ENCODE results near the gene SART3.
"Not testable (repeated sequence)": the region's sequence is repeated elsewhere in the genome, so short reads cannot be mapped to it uniquely, and the experiment has no call there.

The SART3 gene

GRCh38 chr12:108596854-108597558 is 36.0 kb upstream of the SART3 start:
- DNase-seq (ENCODE audit: low spot score), result no peak

GRCh38 chr12:108595711-108596647 is 35.0 kb upstream of the SART3 start:
- DNase-seq (ENCODE audit: low spot score), result no peak

- no peak for DNase-seq (ENCODE audit: low spot score)
Measured at GRCh38 chr12:108594960-108595710, 34.2 kb upstream of the SART3 start.

- DNase-seq (ENCODE audit: low spot score), result no peak
Measured at GRCh38 chr12:108594323-108594903, 33.4 kb upstream of the SART3 start.

- DNase-seq (ENCODE audit: low spot score), result no peak
Measured at GRCh38 chr12:108592033-108592909, 31.3 kb upstream of the SART3 start.

GRCh38 chr12:108591267-108591980 is 30.5 kb upstream of the SART3 start:
- no peak for DNase-seq (ENCODE audit: low spot score)

GRCh38 chr12:108590463-108590862 is 29.5 kb upstream of the SART3 start:
- DNase-seq (ENCODE audit: low spot score), result not testable (repeated sequence)

- no peak for DNase-seq (ENCODE audit: low spot score)
Measured at GRCh38 chr12:108589840-108590229, 28.9 kb upstream of the SART3 start.

- DNase-seq (ENCODE audit: low spot score), result no peak
Measured at GRCh38 chr12:108589028-108589839, 28.3 kb upstream of the SART3 start.

GRCh38 chr12:108587826-108588225 is 26.9 kb upstream of the SART3 start:
- no peak for DNase-seq (ENCODE audit: low spot score)

- no peak for DNase-seq (ENCODE audit: low spot score)
Measured at GRCh38 chr12:108586306-108586705, 25.3 kb upstream of the SART3 start.

- no peak for DNase-seq (ENCODE audit: low spot score)
Measured at GRCh38 chr12:108585864-108586263, 24.9 kb upstream of the SART3 start.

GRCh38 chr12:108584456-108585065 is 23.6 kb upstream of the SART3 start:
- no peak for DNase-seq (ENCODE audit: low spot score)

- DNase-seq (ENCODE audit: low spot score), result no peak
Measured at GRCh38 chr12:108583991-108584390, 23.0 kb upstream of the SART3 start.

- no peak for DNase-seq (ENCODE audit: low spot score)
Measured at GRCh38 chr12:108582978-108583770, 22.2 kb upstream of the SART3 start.

GRCh38 chr12:108582509-108582908 is 21.5 kb upstream of the SART3 start:
- no peak for DNase-seq (ENCODE audit: low spot score)

GRCh38 chr12:108581311-108582227 is 20.6 kb upstream of the SART3 start:
- DNase-seq (ENCODE audit: low spot score), result no peak
